ENCODE data around the gene GLB1L3. TPM values are rescaled to one million over a fixed set of nuclear protein-coding genes. Genes with fewer than 3 reads are reported as not detected.
A peak's percentile ranks its signal among the peaks of the same experiment; 100 is the strongest.
"Not testable (repeated sequence)": the region's sequence is repeated elsewhere in the genome, so short reads cannot be mapped to it uniquely, and the experiment has no call there.

The GLB1L3 gene
- total RNA-seq, 1 experiment from 2014 or later = not detected

- TF ChIP-seq TCF7L2 (IDR thresholded peaks at IDR 0.05; ENCODE audit: borderline replicate concordance, extremely low read depth, insufficient read depth, insufficient read length) = no peak
- no peak for TF ChIP-seq RAD21 (IDR thresholded peaks at IDR 0.05; ENCODE audit: low read depth)
- no peak for TF ChIP-seq FOSL1 (IDR thresholded peaks at IDR 0.05; ENCODE audit: low read depth)
- no peak for TF ChIP-seq CBX3 (IDR thresholded peaks at IDR 0.05; ENCODE audit: low read depth)
- no peak for TF ChIP-seq EZH2 (IDR thresholded peaks at IDR 0.05)
- no peak for TF ChIP-seq EZH2phosphoT487 (IDR thresholded peaks at IDR 0.05; ENCODE audit: borderline replicate concordance)
- TF ChIP-seq MAX (IDR thresholded peaks at IDR 0.05) = no peak
- TF ChIP-seq SP1 (IDR thresholded peaks at IDR 0.05; ENCODE audit: low read depth) = no peak
- no peak for TF ChIP-seq ELF1 (IDR thresholded peaks at IDR 0.05; ENCODE audit: borderline replicate concordance, low read depth)
- TF ChIP-seq ATF3 (IDR thresholded peaks at IDR 0.05) = no peak
- TF ChIP-seq CEBPB (IDR thresholded peaks at IDR 0.05; ENCODE audit: low read depth) = no peak
- no peak for TF ChIP-seq POLR2A (IDR thresholded peaks at IDR 0.05; ENCODE audit: borderline replicate concordance, extremely low read depth, insufficient read depth, insufficient read length)
- no peak for TF ChIP-seq JUND (IDR thresholded peaks at IDR 0.05)
- no peak for TF ChIP-seq EGR1 (IDR thresholded peaks at IDR 0.05; ENCODE audit: low read depth)
Measured at GRCh38 chr11:134342572-134343340, 66.6 kb downstream of the GLB1L3 start (continued).

- ChIA-PET RAD21 (ENCODE audit: low non-redundant PET in 1 of 2, low total read pairs in 2 of 2, uncharacterized antibody in 2 of 2, unreplicated experiment in 2 of 2) (no interaction called here), CTCF (no interaction called here), POLR2A (no interaction called here)
- no peaks in the 10 kb centered on the region for H3K36me3 ChIP-seq (ENCODE audit: control insufficient read depth in 1 of 2, insufficient read depth in 2 of 2, low read length in 2 of 2)
- no TSS peak for BruUV-seq (replicated peaks)
- no peak for DNase-seq (ENCODE audit: low read depth, low spot score)
- H2AFZ ChIP-seq (ENCODE audit: low read depth, low read length, poor library complexity, severe bottlenecking) = no peak overlapping the region
- H3K79me2 ChIP-seq (ENCODE audit: insufficient read depth, low read length) = no peaks in the 10 kb centered on the region
- no peaks in the 10 kb centered on the region for H4K20me1 ChIP-seq (ENCODE audit: insufficient read depth)
- H3K9me3 ChIP-seq (ENCODE audit: control insufficient read depth in 1 of 2, insufficient read depth in 1 of 2, low read depth in 1 of 2, low read length in 2 of 2) = no peaks in the 10 kb centered on the region
- 0 out of 2 replicates have a peak, but pooled peaks have one; percentile 9 for TF ChIP-seq FOSL1 (IDR thresholded peaks at IDR 0.05; ENCODE audit: low read depth)
- TF ChIP-seq CTCF (IDR thresholded peaks at IDR 0.05 in 2 of 3, conservative IDR thresholded peaks at IDR 0.05 in 1 of 3; ENCODE audit: borderline replicate concordance in 1 of 3, insufficient read depth in 1 of 3, low read depth in 2 of 3, low read length in 2 of 3) = no peak
- TF ChIP-seq CEBPB (IDR thresholded peaks at IDR 0.05; ENCODE audit: low read depth) = no peak
- no peak for TF ChIP-seq ZFX (IDR thresholded peaks at IDR 0.05)
- ATAC-seq = no peak
- H3K27me3 ChIP-seq (ENCODE audit: insufficient read depth, low read length) = no peaks in the 10 kb centered on the region
- no peak overlapping the region for H3K4me3 ChIP-seq (replicated peaks in 1 of 2; ENCODE audit: low read depth in 1 of 2, low read length in 2 of 2)
- H3K27ac ChIP-seq (ENCODE audit: low read depth, low read length) = no peak overlapping the region
- H3K4me2 ChIP-seq (ENCODE audit: low read length) = no peak overlapping the region
- H3K9ac ChIP-seq (ENCODE audit: low read length) = no peak overlapping the region
- intact Hi-C loops (cut with micrococcal nuclease) = no loop called here
- H3K4me1 ChIP-seq (ENCODE audit: control insufficient read depth in 1 of 2, insufficient read depth in 2 of 2, low read length in 2 of 2) = peaks cover 4 to 21% of the 10 kb centered on the region in 2 experiments; a peak in 3 of 4 replicates
- no peaks in the 10 kb centered on the region for H3K9me2 ChIP-seq (ENCODE audit: insufficient read depth)
Measured at GRCh38 chr11:134343646-134344045, 67.5 kb downstream of the GLB1L3 start.

- ATAC-seq; BruUV-seq (replicated peaks); H2AFZ ChIP-seq (ENCODE audit: low read depth, low read length, poor library complexity, severe bottlenecking); H3K27me3 ChIP-seq (ENCODE audit: insufficient read depth, low read length); H3K36me3 ChIP-seq (ENCODE audit: control insufficient read depth in 1 of 2, insufficient read depth in 2 of 2, low read length in 2 of 2); H3K9me3 ChIP-seq (ENCODE audit: control insufficient read depth in 1 of 2, insufficient read depth in 1 of 2, low read depth in 1 of 2, low read length in 2 of 2); H3K27ac ChIP-seq (ENCODE audit: low read depth, low read length); H3K79me2 ChIP-seq (ENCODE audit: insufficient read depth, low read length); H3K4me3 ChIP-seq (replicated peaks in 1 of 2; ENCODE audit: low read depth in 1 of 2, low read length in 2 of 2); CTCF ChIA-PET; H3K9me2 ChIP-seq (ENCODE audit: insufficient read depth); DNase-seq (ENCODE audit: low read depth, low spot score); RAD21 ChIA-PET (ENCODE audit: low non-redundant PET in 1 of 2, low total read pairs in 2 of 2, uncharacterized antibody in 2 of 2, unreplicated experiment in 2 of 2); POLR2A ChIA-PET; H3K4me2 ChIP-seq (ENCODE audit: low read length); H4K20me1 ChIP-seq (ENCODE audit: insufficient read depth); H3K9ac ChIP-seq (ENCODE audit: low read length); intact Hi-C loops (cut with micrococcal nuclease): not testable (repeated sequence)
- peaks cover 2 to 17% of the 10 kb centered on the region in 2 experiments; a peak in 3 of 4 replicates for H3K4me1 ChIP-seq (ENCODE audit: control insufficient read depth in 1 of 2, insufficient read depth in 2 of 2, low read length in 2 of 2)
Measured at GRCh38 chr11:134344497-134345236, 68.5 kb downstream of the GLB1L3 start.
